ELF-1 (cell line): ENCODE results near the gene HOXA7.

Experiments used
- DNase-seq: peaks from one replicate; pipeline ENCODE4 v3.0.0-alpha.2; 2016; ENCODE audit warnings: low read depth, low spot score

Gene HOXA7

DNA sequence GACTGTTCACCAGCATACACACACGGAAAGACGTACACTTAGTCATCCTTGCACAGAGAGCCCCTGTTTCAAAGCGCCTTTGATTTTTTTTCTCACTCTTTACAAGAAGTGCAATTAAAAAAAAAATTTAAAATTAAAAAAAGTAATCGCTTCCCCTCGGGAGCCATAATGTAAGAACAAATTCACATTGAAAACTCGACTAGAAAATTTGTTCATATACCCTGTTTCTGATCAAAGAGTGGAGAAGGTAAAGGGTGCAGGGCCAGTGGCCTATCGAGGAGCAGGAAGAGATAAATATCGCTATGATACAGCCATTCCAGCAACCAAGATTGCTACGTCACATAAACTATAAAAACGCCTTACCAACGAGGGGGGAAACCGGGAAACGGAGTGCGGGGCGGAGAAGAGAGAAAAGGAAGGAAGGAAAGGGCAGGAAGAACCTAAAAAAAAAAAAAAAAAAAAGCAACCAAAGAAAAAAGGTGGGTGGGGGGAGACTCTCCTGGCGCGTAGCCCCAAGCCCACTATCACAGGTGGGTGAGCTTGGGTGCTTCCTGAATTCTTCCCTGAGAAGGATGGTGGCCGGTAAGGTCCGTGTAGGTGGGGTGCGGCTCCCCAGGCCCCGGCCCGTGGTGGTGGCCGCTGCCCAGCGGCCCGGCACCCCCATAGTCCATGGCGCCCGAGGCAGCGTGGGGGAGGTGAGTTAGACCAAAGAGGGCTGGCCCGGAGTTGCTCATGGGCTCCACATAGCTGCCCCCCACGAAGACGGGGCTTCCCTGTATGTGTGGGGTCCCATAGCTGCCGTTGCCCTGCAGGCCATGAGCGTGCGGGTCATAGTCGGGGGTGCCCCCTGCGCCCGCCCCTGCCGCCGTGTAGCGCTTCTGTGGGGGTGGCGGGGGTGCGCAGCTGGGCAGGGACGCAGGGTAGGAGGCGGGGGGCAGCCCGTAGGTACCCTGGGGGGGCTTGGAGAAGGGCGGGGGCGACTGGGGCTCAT, 48.8 kb downstream of the HOXA7 start:
- DNase-seq: peak; percentile 5

DNA sequence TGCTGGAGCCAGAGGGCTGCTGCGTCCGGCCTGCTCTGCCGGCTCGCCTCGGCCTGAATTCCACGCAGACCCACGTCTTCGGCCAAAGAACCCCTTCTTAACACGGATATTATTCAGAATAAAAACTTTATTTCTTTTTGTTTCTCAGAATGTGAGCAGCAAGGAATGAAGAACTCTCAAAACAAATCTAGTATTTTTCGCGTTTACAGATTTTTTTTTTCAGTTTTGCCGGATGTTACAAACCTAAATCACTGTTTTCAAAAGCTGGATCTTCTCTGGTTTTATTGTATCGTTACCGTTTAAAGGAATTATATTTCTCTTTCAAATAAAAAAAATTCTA, 49.6 kb downstream of the HOXA7 start:
- DNase-seq: no peak

DNA sequence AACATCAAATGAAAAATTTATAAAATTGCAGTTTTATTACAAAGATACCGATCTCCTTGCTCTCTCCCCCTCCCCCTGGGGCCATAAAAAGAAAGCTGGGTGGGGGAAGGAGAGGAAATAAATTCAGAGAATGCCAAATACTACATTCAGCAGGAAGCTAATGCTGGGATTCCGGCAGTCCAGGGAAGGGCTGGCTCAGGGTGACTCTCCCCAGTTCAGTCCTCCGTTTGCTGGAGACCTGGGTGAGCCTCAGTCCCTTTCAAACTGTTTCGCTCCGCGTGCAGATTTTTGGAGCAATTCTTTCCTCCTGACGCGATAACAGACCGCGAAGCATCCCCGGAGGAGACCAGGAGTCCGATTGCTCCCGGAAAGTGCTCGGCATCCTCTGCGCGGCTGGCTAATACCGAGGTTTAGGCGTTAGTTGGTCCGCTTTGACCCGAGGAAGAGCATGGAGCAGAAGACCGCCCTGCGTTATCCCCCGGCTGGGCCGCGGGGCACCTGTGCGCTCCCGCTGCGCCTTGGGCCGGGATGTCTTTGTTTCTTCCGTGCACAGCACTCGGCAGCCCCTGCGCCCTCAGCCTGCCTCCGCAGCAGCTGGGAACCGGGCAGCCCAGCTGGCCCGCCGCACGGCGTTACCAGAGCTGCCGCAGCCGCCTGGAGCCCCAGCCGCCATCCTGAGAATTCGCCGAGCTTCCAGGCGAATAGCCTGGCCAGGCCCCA, 50.1 kb downstream of the HOXA7 start:
- DNase-seq: peak; percentile 91

DNA sequence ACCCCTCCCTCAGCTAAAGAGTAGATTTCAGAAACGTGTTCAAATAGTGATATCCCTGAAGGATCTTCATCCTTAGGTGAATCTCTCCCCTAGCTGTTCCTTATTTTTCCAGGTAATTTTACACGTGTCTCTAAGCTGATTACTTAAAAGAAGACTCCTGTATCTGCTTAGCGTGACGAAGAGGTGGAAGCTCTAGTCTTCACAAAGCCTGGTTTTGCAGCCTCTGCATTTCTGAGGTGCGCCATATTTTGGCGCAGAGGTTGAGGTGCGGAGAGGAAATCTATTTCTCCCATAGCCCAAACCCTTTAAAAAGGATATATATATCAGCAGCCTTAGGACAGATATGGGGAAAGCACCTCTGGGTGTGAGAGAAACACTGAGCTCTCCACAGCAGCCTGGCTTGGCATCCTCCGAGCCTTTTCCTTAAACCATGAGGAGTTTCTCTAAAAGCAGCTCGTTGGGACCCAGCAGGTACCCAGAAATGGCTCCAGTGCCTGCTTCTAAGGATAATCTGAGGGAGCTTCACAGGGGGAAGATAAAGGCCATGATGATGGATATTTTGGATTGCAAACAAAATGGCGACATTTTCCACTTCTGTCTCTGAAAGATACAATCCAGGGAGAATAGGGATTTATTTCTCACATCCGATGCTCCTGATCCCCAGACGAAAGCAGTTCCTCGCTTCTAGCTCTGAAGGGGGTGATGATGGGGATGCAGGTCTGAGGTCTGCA, 51.0 kb downstream of the HOXA7 start:
- DNase-seq: peak; percentile 16

DNA sequence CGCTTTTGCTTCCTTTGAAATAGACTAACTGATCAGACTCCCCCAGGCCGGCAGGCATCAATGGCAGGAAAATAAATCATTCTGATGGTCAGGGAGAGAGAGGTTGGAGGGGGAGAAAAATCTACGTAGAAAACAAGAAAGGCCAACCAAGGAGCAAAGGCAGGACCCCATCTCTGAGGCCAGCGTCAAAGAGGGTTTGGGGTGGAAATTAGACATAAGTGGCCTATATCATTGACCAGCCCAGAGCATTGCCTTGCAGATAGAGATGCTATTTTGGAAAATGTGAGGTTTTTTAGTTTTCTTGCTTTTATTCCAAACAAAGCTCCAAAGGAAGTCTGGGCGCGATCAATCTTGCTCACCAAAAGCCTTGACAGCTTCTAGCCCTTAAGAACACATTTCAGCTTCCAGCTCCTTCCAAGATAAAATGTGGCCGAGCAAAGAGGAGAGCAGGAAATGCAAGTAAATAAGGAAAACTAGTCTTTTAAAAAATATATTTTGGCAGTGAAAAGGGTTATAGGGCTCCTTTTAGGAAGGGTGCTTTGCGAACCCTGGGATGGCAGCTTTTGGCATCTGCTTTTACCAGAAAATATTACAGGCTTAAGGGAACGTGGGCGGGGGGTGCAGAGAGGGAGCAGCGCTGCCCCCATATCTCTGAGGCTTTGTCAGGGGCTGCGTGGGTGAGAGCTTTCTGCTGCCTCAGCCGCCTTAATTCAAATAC, 52.0 kb downstream of the HOXA7 start:
- DNase-seq: peak; percentile 53
